K562 (cell line): ENCODE results near the gene CHURC1. TPM values are rescaled to one million over a fixed set of nuclear protein-coding genes. Genes with fewer than 3 reads are reported as not detected.

Experiments used
- BRF1 ChIP-seq: IDR thresholded peaks from 3 replicates; pipeline ENCODE4 v1.6.1; 2011; ENCODE audit warnings: borderline replicate concordance, mild to moderate bottlenecking; ENCODE audit not compliant: insufficient read length; ENCODE audit errors: extremely low read depth
- CBX2 ChIP-seq: fragments of 200-600 bp; sonication (generic); IDR thresholded peaks from one replicate; pipeline ENCODE4 v1.6.1; 2012; ENCODE audit warnings: mild to moderate bottlenecking, low read length, inconsistent platforms; ENCODE audit not compliant: insufficient read depth, poor library complexity, severe bottlenecking
- CEBPG ChIP-seq, 3 experiments: fragments of 200-800 bp in 1 of 3; sonication (Bioruptor generic) in 1 of 3; sonication (generic) in 1 of 3; formaldehyde crosslinking in 1 of 3; IDR thresholded peaks in 2 of 3; conservative IDR thresholded peaks in 1 of 3; 2 replicates each; pipeline versions ENCODE4 v1.6.1 to v1.8.0; 2016 to 2022; ENCODE audit warnings: missing compliant biosample characterization in 2 of 3, missing genetic modification characterization in 2 of 3, mild to moderate bottlenecking in 1 of 3, missing genetic modification reagents in 1 of 3
- CHD7 ChIP-seq: fragments of 200-600 bp; sonication (generic); IDR thresholded peaks from one replicate; pipeline ENCODE4 v1.6.1; 2012; ENCODE audit warnings: mild to moderate bottlenecking, low read depth, low read length, inconsistent platforms
- CREB5 ChIP-seq: fragments of 250-450 bp; sonication (Bioruptor Pico); IDR thresholded peaks from 2 replicates; pipeline ENCODE4 v1.5.0; 2020; ENCODE audit warnings: mild to moderate bottlenecking
- MTA3 ChIP-seq: fragments of 450-650 bp; formaldehyde crosslinking; IDR thresholded peaks from 2 replicates; pipeline ENCODE4 v1.6.1; 2017; ENCODE audit warnings: mild to moderate bottlenecking, borderline replicate concordance
- RBM22 ChIP-seq: fragments of 200-400 bp; formaldehyde crosslinking; IDR thresholded peaks from 2 replicates; pipeline ENCODE4 v1.6.1; 2018; ENCODE audit warnings: low read length, low read depth; ENCODE audit not compliant: poor library complexity, severe bottlenecking
- RUNX1 ChIP-seq: sonication (generic); IDR thresholded peaks from 2 replicates; pipeline ENCODE4 v1.6.1; 2016; ENCODE audit warnings: antibody characterized with exemption, low read depth
- SNIP1 ChIP-seq: fragments of 450-650 bp; IDR thresholded peaks from 2 replicates; pipeline ENCODE4 v1.7.1; 2017; ENCODE audit warnings: low read depth, mild to moderate bottlenecking
- ZFP36 ChIP-seq: fragments of 150-350 bp; IDR thresholded peaks from 2 replicates; pipeline ENCODE4 v1.6.1; 2018; ENCODE audit warnings: low read length, low read depth; ENCODE audit not compliant: partially characterized antibody
- ZNF212 ChIP-seq: fragments of 450-650 bp; formaldehyde crosslinking; IDR thresholded peaks from 2 replicates; pipeline ENCODE4 v1.4.0; 2020; ENCODE audit warnings: mild to moderate bottlenecking
- ZNF316 ChIP-seq: fragments of 450-650 bp; IDR thresholded peaks from 2 replicates; pipeline ENCODE4 v1.6.1; 2016
- ZNF551 ChIP-seq: fragments of 250-450 bp; sonication (Bioruptor Pico); IDR thresholded peaks from 2 replicates; pipeline ENCODE4 v1.5.0; 2021; ENCODE audit warnings: mild to moderate bottlenecking, moderate library complexity
- polyA plus RNA-seq, 8 experiments: library from polyadenylated mRNA; depleted of rRNA in 4 of 8; stranded (reverse) in 5 of 8; unstranded in 3 of 8; fragments of >200 nt; fragmentation: Nextera tagmentation in 2 of 8; fragmentation: Illumina TruSeq in 1 of 8; extraction: Ambion mirVana in 2 of 8; extraction: Trizol in 1 of 8; gene quantifications; 2 replicates each; pipeline versions ENCODE4 v1.2.1 to v1.2.3, GENCODE V29; 2011 to 2014; ENCODE audit warnings: inconsistent platforms in 1 of 8, missing spikeins in 1 of 8
- total RNA-seq, 7 experiments: library from RNA; depleted of rRNA in 6 of 7; stranded (reverse); fragments of >200 nt in 6 of 7; fragmentation: Illumina TruSeq in 2 of 7; extraction: Trizol in 2 of 7; gene quantifications; 2 replicates each; pipeline versions ENCODE4 v1.2.1 to v1.2.3, GENCODE V29; 2011 to 2021; ENCODE audit warnings: low replicate concordance in 1 of 7
- TF ChIP-seq, protein P1 (sequence below): sonication (generic); IDR thresholded peaks from 2 replicates; pipeline ENCODE4 v1.6.1; 2016

The CHURC1 gene
- total and polyA plus RNA-seq, 9 of the 15 experiments (the other 6 are each of a cell fraction or from before 2014, with no cell fraction given): 27.3 to 239 (median 45.6) TPM

DNA sequence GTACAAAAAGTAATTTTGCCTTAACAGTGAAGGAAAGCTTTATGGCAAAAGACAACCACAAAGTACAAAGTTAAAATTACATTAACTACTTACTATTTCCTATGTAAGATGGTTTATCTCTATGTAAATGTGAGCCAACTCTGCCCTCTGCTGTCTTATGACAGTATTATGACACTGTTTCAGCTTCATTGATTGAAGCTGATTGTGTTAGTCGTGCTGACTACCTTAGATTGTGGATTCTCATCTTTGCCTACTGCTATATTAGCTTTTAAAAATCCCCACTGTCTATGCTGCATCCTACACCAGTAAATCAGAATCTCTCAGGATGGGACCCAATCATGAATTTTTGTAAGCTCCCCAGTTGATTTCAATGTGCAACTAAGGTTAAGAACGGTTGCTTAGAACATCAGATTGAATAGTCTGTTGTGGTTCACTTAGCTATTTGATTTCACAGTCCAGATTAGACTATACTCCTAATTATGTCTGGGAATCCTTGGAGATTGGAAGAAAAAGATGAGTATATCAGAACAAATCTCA lies 22.3 kb upstream of the CHURC1 start (continued):
- no peak for TF ChIP-seq CHD7
- no peak for TF ChIP-seq CBX2
- TF ChIP-seq ZNF212 (CRISPR knock-in tag): no peak
- TF ChIP-seq CEBPG (CRISPR knock-in tag; IDR thresholded peaks at IDR 0.05): no peak
- no peak for TF ChIP-seq CEBPG (tag; conservative IDR thresholded peaks at IDR 0.05 in 1 of 2, IDR thresholded peaks at IDR 0.05 in 1 of 2)
- no peak for TF ChIP-seq SNIP1
- TF ChIP-seq BRF1: no peak
- no peak for TF ChIP-seq RBM22
- no peak for TF ChIP-seq CREB5 (CRISPR knock-in tag)
- no peak for TF ChIP-seq ZFP36
- TF ChIP-seq RUNX1: no peak
- TF ChIP-seq ZNF316: no peak
- TF ChIP-seq MTA3: no peak
- no peak for TF ChIP-seq ZNF551 (CRISPR knock-in tag)
- TF ChIP-seq, protein P1, sequence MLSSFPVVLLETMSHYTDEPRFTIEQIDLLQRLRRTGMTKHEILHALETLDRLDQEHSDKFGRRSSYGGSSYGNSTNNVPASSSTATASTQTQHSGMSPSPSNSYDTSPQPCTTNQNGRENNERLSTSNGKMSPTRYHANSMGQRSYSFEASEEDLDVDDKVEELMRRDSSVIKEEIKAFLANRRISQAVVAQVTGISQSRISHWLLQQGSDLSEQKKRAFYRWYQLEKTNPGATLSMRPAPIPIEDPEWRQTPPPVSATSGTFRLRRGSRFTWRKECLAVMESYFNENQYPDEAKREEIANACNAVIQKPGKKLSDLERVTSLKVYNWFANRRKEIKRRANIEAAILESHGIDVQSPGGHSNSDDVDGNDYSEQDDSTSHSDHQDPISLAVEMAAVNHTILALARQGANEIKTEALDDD: 0 out of 2 replicates have a peak, but pooled peaks have one; percentile 25
